Fibroblast of skin of right biceps (primary cell): ENCODE measurements around the gene NAA60.

ENCODE experiments used
- DNase-seq: peaks from one replicate; pipeline ENCODE4 v3.0.0-alpha.2; 2013

NAA60 gene

DNA sequence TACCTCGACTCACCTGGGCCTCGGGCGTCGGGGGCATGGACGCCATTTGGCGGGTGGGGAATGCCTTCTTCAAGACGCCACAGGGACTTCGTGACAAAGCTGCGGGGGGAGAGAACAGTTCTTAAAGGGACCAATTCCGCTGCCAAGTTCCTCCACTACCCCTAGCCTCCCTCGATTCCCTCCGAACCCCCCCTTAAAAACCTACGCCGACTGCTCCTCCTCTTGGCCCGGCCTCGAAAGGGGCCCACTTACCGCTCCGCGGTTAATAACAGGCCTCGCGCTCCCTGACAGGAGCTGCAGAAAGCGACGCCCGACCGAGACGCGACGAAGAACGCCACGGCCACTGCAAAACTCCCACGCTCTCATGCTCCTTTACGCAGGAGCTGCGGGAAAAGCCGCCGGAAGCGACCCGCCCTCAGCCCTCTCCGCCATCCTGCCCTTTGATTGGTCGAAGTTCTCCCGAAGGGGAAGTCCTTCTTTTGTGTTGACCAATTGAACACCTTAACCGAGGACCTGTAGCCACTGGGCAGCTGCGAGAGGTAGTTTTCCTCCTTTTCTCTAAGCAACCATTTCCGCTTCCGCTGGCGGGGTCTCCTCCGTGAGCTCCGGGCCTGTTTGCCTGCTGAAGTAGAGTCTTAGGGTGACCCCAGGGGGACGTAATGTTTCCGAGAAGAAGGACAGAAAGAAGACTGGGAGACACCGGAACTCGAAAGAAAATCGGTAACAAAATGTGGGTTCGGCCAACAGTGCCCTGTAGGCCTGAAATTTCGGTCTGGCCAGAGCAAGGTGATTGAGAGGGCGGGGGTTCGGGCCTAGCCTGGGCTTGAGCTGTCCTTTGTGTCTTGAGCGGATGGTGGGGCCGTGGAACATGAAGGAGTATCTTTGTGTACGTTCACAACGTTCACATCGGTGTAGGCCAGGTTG is at the start of gene NAA60, which contains the start of gene ZNF597:
NAA60 (plus strand) TSS at position 573 of the 924 bp plus-strand sequence. CDS start 32,548 bp downstream, outside the sequence.
ZNF597 (minus strand) TSS at position 397 of the 924 bp plus-strand sequence; CDS start at position 46, 351 bp downstream.
- DNase-seq: peak; percentile 94

DNA sequence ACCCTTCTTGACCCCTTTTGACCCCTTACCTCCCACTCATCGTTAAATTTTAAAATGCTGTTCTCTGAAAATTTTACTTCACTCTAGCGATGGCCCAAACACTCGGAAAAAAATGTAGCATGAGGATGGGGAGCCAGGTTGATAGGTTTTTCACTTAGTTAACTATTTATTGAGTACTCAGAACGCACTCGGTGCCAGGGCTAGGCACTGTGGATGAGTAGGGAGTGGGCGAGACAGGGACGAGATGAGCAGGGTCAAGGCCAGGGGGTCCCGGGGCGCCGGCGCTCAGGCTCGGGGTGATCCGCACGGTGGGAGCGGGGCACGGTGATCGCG is 43.1 kb upstream of the NAA60 start:
- DNase-seq: no peak

DNA sequence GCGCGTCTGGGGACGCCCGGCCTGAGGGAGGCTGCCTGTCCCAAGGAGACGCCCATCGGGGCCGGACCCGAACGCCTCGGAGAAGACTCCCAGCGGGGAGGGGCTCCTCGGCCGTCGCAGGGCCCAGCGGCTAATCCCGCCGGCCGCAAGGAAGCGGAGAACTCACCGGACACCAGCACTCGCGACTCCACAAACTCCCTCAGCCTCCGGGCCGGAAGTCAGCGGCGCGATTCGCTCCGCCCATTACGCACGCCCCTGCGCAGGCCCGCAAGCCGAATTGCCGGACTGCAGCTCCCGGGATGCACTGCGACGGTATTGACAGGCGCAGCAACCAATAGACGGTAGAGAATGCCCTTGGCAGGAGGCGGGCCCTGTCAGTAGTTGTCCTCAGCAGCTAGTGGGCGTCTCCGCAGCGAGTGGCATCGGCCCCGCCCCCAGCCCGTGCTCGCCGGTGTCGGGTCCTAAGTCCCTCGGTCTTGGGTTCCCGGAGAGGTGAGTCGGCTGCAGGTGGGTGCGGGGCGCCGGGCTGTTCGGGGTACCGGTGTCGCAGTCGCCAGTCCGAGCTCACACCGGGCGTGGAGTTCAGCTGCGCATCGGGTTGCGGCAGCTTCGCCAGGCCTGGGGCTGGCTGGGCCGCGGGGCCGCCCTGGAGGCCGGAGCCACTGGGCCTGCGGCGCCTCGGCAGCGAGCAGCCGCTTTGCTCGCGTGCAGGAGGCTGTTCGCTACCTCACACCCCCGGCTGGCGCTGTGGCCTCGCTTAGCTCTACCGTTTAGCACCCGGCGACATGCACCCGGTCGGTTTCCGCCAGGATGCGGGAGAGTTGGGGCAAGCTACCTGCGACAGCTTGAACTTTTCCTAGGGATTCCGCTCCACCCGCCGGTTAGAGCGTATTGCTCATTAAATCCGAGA is 42.4 kb upstream of the NAA60 start, which contains the start of the genes ZNF174 and ZSCAN32:
ZNF174 (plus strand) TSS at position 437 of the 910 bp plus-strand sequence. CDS start 790 bp downstream, outside the sequence.
ZSCAN32 (minus strand) TSS at position 226 of the 910 bp plus-strand sequence. CDS start 3,447 bp downstream, outside the sequence.
- DNase-seq: peak; percentile 99

DNA sequence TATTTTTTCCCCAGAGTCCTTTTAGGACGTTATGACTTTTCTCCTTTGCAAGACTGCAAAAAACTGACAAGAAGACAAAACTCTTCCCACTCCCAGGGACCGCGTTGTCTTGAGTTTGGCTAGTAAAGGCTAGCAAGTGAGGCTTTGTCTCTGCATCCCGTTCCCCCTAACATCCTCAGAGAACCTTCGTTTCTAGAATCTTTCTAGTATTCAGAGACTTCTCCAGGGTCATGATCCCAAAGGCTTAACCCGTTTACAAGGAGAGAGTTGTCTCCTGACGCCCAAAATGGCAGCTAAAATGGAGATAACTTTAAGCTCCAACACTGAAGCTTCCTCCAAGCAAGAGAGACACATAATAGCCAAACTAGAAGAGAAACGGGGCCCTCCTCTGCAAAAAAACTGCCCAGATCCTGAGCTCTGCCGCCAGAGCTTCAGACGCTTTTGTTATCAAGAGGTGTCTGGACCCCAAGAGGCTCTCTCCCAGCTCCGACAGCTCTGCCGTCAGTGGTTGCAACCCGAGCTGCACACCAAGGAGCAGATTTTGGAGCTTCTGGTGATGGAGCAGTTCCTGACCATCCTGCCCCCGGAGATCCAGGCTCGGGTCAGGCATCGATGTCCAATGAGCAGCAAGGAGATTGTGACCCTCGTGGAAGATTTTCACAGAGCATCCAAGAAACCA is 41.6 kb upstream of the NAA60 start:
- peak; percentile 22 for DNase-seq

DNA sequence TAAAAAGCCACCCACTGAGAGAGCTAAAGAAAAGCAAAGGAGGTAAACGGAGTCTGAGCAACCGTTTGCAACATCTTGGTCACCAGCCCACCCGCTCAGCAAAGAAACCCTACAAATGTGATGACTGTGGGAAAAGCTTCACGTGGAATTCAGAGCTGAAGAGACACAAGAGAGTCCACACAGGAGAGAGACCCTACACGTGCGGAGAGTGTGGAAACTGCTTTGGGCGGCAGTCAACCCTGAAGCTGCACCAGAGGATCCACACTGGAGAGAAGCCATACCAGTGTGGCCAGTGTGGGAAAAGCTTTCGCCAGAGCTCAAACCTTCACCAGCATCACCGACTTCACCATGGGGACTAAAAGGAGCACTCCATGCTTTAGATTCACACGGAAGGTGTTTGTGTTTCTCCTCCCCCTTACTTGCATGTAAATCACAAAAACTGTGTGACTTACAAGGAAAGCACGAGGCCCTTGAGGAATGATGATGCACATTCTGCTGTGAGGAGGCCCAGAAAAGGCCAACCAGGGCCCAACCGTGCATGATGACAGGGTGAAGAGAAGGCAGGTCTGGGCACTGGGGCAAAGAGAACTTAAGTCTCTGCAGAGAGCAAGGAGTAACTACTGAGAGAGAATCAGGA is 34.8 kb upstream of the NAA60 start:
- no peak for DNase-seq

DNA sequence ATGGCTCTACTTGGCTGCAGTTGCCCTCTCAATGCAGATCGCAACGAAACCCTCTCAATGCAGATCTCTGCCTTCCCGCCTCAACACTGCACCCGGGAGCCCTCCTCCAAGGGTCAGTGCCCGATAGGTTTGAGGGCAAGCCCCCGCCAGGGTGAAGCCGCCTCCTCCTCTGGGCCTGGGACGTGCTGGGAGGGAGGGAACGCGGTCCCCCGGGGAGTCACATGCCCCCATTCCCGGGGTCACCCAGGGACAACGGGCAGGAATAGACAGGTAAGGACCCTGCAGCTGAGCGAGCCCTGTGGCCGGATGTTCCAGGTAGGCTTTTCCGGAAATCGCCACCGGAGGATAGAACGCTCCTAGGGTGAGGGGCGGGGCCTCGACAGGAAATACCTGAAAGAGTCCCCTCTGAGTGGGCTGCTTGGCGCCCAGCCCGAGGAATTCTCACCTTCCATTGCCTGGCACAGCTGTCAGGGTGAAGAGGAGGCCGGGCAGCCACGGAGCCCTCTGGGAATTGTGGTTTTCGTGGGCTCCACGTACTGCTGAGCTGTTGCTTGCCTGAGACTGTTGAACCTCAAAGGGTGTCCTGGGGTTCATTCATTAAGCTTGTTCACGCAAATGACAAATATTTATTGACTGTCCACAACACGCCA is 29.6 kb upstream of the NAA60 start:
- peak; percentile 7 for DNase-seq

DNA sequence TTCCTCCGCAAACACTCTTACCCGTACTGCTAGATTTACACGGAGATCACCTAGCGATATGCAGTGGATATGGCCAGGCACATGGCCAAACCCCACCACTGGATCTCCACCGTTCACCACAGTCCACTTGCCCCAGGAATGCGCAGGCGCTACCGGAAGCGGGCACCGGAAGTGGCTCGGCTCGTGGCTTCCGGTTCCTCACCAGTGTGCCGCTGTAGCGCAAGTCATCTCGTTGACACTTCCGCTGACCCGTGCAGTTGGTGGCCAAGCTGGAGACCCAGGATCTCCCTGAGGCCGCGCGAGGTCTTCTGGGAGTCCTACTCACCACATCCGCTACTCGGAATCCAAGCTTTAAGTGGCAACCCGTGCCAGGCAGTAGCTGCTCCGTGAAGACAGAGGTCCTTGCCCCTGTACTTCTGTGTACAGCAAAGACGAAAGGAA is 11.7 kb upstream of the NAA60 start:
- DNase-seq: peak; percentile 67

DNA sequence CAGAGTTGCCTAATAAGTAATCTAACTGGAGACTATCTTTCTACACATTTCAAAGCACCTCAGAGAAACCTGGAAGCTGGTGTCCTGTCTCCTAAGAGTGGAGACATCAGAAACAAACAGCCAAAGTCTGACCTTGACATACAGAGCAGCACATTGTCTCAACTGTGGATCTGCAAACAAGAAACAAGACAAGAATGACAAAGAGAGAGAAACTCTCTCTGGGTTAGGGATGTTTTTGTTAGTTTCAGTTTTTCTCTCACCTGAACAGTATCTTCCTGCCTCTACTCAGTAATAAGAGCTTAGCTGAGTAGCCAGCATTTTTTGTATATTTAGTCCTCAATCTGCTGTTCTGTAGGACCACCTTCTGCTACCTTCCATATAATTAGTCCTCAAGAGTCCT is 9.1 kb upstream of the NAA60 start:
- no peak for DNase-seq

DNA sequence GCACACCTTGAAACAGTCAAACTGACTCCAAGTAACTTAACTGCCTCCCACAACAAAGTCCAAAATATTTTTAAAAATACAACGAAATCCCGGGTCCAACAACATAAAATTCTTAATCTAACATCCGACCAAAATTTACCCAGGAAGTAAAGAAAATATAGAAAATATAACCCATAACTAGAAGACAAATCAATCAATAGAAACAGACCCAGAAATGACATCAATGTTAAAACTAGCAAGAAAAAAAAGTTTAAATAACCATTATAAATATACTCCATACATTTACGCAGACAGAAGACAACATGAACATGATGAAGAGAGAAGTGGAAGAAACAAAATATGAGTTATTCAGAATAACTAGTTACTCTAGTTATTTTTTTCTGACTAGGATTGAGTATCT is 3.8 kb upstream of the NAA60 start:
- no peak for DNase-seq

DNA sequence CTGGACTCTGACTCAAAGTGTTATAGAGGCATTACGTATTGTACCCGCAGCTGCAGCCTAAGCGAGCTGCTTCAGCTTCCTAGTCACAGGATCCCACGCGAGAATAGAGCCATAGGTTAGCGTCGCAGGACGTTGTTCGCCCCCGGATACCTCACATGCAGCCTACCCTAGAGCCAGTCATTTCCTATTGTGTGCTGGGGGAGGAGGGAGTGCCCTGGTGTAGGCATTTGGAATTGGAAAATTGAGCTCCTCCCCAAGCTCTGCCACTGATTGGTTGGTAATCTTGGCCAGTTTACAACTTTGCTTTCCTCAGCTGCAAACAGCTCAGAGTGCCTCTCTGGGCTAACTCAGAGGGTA is 530 bp downstream of the NAA60 start:
- DNase-seq: peak; percentile 71

DNA sequence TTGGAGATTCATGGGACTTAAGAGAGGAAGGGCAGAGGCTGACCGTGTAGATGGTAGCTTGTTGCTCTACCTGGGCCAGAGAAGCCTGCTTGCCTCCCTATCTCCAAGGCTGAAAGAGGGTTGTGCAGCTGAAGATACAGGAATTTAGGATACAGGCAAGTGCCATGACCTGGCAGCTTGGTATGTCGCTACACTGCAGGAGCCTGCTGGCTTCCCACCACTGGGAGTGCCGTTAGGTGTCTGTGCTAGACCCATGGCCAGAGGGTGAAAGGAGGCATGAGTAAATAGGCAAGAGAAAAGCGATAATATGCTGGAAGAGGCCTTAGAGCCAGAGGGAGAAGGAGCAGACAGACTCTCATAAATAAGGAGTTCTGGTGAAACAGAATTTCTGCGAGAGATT is 10.6 kb downstream of the NAA60 start:
- DNase-seq: no peak

DNA sequence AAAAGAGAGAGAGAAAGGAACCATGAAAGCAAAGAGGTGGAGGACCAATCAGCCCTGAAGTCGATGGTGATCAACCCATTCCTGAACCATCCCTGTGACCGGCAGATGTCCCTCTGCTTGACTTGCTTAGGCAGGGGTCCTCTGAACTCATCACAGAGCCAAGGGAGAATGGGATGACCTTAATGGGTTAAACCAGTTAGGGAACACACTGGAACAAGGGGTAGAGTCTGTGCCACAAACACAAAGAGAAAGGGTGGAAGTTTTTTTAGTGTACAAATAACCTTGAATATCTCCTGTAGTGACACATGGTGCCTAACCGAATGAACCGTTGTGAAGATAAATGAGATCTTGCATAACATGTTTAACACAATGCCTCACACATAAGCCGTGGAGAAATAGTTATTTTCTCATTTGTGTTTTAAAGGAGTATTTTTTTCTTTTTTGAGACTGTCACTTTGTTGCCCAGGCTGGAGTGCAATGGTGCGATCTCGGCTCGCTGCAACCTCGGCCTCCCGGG is 11.2 kb downstream of the NAA60 start:
- no peak for DNase-seq

DNA sequence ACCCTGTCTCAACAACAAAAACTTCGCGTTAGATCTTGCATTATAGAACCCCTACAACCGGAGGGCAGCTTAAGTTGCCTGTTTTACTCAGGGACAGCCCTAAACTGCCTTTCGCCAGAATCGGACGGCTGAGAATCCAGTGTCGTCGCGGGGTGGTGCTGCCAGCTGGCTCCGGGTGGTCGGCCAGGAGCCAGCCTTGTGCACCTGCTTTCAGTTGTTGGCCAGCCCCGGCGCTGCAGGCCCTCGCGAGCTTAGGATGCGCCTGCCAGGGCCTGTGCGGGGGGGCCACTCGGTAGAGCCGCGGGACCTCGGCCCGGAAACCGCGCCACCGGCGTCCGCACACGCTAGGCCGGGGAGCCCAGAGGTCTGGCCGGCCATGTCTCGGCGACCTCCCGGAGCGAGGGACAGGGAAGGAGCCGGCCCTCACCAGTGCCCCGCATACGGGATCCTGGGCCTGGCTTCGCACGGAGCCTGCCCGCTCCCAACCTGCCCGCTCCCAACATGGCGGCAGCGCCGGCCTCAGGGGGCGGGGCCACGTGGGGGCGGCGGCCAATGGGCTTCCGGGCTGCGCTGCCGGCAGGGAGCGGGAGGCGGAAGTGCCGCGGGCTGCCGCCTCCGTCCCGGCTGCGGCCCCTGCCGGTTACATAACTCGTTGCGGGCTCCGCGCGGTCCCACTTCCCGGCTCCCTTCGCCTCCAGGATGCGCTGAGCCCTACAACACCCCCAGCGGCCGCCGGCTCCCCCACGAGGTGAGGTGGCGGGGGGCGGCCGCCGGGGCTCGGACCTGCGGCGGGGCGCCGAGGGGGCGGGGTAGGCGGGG is 14.2 kb downstream of the NAA60 start:
- DNase-seq: peak; percentile 91

DNA sequence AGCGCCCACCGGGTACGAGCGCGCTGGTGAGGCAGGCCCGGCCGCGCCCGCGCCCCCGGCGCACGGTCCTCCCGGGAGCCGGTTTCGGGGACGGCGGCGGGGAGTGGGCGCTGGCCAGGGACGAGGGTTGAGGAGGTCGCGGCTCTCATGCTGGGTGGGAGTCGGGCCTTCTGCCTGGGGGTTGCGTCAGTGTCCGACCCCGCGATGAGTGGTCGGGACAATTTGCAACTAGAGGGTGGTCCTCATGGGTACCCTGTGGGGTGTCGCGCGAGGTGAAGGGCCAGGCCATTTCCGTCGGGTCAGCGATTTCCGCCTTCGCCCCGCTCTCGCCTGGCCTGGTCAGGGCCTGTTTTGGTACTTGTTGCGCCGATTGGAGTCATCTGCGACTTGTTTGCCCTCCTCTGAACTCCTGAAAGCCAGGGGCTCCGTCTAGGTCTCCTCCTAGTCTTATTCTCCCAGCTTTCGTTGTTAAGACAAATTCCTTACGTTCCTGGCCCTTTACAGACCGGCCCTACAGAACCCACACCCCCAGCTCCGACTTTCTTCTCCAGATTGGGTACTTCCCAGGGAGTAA is 14.9 kb downstream of the NAA60 start:
- peak; percentile 59 for DNase-seq

DNA sequence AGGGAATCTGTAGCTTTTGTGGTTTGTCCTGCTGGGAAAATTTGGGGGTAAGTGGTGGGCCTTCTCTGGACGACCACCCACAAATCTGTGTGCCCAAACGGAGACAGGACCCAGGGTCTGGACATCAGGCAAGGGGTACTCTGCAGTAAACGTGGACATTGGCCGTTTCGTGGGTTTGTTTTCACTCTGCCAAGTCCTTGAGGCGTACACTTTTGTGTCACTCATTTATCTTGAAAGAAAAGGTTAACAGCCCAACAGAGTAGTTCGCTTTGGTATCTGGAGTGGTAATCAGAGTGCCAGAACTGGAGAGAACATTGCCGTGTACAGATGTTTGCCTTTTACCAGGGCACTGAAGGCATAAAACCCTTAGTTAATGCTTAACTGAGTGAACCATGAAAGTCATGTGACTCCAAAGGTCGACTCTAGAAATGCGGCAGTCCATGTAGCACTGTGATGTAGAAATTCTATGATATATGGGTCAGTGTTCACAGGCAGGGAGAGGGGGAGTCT is 15.4 kb downstream of the NAA60 start:
- no peak for DNase-seq

DNA sequence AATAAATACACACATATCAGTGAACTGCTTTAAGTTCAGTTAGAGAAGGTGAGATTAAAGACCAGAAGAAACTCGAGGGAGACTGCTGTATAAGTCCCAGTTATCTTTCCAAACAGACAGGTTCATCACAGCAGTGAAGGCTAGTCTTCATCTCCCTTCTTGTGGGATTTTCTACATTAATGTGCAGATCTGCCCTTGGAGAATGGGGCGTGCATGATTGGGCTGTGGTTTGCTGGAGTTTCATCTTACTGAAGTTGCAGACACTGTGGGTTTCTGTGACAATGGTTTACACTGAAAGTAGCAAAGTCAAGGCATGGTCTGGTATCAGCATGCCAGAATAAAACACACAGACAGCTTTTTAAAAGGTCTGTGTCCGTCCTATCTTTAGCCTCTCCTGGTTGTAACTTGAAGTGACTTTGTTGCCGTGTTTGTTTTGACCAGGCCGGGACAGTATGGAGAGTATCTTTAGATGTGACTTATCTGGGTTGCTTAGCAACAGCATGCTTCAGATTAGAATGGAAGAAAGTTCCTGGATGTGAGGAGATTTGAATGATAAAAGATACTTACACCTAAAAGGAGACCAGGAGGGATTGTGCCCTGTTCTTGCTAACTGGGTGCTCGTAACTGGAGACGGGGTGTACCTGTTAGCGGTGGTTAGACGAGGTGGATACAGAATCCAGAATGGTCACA is 16.1 kb downstream of the NAA60 start:
- DNase-seq: no peak

DNA sequence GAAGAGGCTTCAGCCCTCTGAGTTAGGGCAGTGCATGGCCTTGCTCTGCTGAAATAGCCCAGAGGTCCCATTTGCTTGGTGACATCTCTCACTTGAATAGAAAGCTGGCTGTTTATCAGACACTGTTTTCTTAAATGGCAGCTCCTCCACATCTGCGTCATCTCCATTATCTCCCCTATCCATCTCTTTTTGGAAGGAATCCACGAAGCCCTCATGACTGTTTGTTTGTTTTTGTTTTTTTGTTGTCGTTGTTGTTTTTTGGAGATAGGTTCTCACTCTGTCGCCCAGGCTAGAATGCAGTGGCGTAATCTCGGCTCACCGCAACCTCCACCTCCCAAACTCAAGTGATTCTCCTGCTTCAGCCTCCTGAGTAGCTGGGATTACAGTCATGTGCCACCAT is 16.6 kb downstream of the NAA60 start:
- no peak for DNase-seq

DNA sequence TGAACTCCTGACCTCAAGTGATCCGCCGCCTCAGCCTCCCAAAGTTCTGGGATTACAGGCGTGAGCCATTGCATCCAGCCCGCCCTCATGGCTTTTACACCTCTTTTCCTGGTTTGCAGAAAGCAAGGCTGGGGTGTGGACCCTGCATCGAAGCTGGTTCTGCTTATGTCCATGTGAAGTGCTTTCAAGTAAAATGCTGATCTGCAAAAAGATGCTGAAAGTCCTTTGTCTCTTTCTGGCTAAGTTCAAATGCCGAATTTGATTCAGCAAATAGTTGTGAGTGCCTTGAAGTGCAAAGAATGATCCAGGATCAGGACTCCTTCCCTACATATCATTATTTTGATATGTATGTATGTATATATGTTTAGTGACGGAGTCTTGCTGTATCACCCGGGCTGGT is 17.1 kb downstream of the NAA60 start:
- DNase-seq: no peak

DNA sequence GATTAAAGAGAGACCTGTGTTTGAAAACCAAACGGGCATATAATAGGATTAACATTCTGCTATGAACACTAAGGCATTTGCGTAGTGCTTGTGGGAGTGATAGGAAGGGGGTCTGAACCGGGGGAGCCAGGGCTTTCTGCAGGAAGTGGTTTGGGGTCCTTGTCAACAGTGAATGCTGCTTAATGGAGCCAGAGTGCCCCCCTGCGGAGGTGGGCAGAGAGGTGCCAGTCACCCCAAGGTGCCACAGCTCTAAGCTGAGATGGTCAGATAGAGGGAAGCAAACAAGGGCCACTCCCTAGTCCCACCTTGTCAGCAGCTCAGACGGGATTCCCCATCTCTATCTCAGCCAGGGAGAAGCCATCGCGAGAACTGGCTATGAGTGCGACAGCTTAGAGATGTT is 17.7 kb downstream of the NAA60 start:
- DNase-seq: no peak
